Measurements from ENCODE around the gene RALY. TPM values are rescaled to one million over a fixed set of nuclear protein-coding genes. Genes with fewer than 3 reads are reported as not detected.

The RALY gene
- total and polyA plus RNA-seq, 2 of the 4 experiments (the other 2 are of a cell fraction), result 46.2 to 115 TPM

DNA sequence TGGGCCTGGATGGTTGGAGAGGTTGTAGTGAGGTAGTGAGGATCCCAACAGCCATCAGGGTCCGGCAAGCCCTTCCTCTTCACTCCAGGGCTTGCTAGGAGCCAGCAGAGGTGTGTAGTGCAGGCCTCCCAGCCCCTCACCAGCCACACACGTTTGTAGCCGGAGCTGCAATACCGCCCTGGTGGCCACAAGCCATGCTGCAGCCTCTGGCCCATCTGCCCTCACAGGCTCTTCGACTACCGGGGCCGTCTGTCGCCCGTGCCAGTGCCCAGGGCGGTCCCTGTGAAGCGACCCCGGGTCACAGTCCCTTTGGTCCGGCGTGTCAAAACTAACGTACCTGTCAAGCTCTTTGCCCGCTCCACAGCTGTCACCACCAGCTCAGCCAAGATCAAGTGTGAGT, 81.9 kb downstream of the RALY start:
- H4K20me1 ChIP-seq (ENCODE audit: insufficient read depth, low read length), result peaks cover 48% of the 10 kb centered on the region
- H3K9ac ChIP-seq (ENCODE audit: low read depth, low read length), result no peak overlapping the region
- H3K4me2 ChIP-seq (ENCODE audit: low read depth, low read length), result no peak overlapping the region
- no peak overlapping the region for H2BK20ac ChIP-seq (ENCODE audit: low read depth, low read length)
- H2BK5ac ChIP-seq (ENCODE audit: low read depth, low read length, poor library complexity, severe bottlenecking), result no peak overlapping the region
- H4K8ac ChIP-seq (ENCODE audit: low read depth in 2 of 2, low read length in 2 of 2), result no peak overlapping the region
- intact Hi-C loops (cut with micrococcal nuclease), result no loop called here
- POLR2A ChIA-PET (ENCODE audit: unreplicated experiment), result no interaction called here
- H3K27me3 ChIP-seq (ENCODE audit: control insufficient read depth, insufficient read depth, low read length), result no peaks in the 10 kb centered on the region
- no peak overlapping the region for H2BK15ac ChIP-seq (ENCODE audit: low read depth, low read length)
- 98% methylated on average over 7 of the region's 16 CpGs; no CpG with 5 or more reads in 1 of the 2 experiments for WGBS, 2 experiments (ENCODE audit: extremely low coverage in 2 of 2, insufficient read length in 1 of 2)
- H2BK120ac ChIP-seq (ENCODE audit: low read depth, low read length), result no peak overlapping the region
- peaks cover 52 to 88% of the 10 kb centered on the region in 2 experiments for H3K79me1 ChIP-seq (ENCODE audit: low read depth in 1 of 2, low read length in 2 of 2)
- no peak overlapping the region for H3K27ac ChIP-seq (ENCODE audit: insufficient read depth, low read length)
- no peak for DNase-seq
- no peak overlapping the region for H3K4ac ChIP-seq (ENCODE audit: low read depth, low read length)
- H3K9me1 ChIP-seq (ENCODE audit: insufficient read depth, low read length), result peaks cover 13% of the 10 kb centered on the region; the same call in 1 of the 2 replicates
- H3K4me3 ChIP-seq (ENCODE audit: insufficient read depth, low read depth, low read length), result no peak overlapping the region
- BruUV-seq (replicated peaks), result no TSS peak
- peaks cover 66% of the 10 kb centered on the region for H3K36me3 ChIP-seq (ENCODE audit: control insufficient read depth, insufficient read depth, low read length)
- H4K91ac ChIP-seq (ENCODE audit: insufficient read depth, low read depth, low read length), result no peak overlapping the region
- no peak overlapping the region for H3K56ac ChIP-seq (ENCODE audit: extremely low read depth, insufficient read depth, low read length)
- no peak overlapping the region for H4K5ac ChIP-seq (ENCODE audit: low read depth, low read length)
- TF ChIP-seq, protein P1, sequence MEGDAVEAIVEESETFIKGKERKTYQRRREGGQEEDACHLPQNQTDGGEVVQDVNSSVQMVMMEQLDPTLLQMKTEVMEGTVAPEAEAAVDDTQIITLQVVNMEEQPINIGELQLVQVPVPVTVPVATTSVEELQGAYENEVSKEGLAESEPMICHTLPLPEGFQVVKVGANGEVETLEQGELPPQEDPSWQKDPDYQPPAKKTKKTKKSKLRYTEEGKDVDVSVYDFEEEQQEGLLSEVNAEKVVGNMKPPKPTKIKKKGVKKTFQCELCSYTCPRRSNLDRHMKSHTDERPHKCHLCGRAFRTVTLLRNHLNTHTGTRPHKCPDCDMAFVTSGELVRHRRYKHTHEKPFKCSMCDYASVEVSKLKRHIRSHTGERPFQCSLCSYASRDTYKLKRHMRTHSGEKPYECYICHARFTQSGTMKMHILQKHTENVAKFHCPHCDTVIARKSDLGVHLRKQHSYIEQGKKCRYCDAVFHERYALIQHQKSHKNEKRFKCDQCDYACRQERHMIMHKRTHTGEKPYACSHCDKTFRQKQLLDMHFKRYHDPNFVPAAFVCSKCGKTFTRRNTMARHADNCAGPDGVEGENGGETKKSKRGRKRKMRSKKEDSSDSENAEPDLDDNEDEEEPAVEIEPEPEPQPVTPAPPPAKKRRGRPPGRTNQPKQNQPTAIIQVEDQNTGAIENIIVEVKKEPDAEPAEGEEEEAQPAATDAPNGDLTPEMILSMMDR (conservative IDR thresholded peaks at IDR 0.05; ENCODE audit: low read depth, low read length), result no peak
- no peak for TF ChIP-seq RAD21 (IDR thresholded peaks at IDR 0.05; ENCODE audit: low read length)
- TF ChIP-seq FOS (IDR thresholded peaks at IDR 0.05; ENCODE audit: low read depth, low read length), result no peak
- TF ChIP-seq, protein P2, sequence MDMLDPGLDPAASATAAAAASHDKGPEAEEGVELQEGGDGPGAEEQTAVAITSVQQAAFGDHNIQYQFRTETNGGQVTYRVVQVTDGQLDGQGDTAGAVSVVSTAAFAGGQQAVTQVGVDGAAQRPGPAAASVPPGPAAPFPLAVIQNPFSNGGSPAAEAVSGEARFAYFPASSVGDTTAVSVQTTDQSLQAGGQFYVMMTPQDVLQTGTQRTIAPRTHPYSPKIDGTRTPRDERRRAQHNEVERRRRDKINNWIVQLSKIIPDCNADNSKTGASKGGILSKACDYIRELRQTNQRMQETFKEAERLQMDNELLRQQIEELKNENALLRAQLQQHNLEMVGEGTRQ (IDR thresholded peaks at IDR 0.05; ENCODE audit: low read depth, low read length), result no peak
- TF ChIP-seq MXI1 (IDR thresholded peaks at IDR 0.05; ENCODE audit: borderline replicate concordance, low read depth, low read length), result no peak
- TF ChIP-seq BHLHE40 (IDR thresholded peaks at IDR 0.05; ENCODE audit: low read depth, low read length), result no peak
- TF ChIP-seq RCOR1 (IDR thresholded peaks at IDR 0.05; ENCODE audit: insufficient replicate concordance, low read length), result no peak
- no peak overlapping the region for H2AK9ac ChIP-seq (replicated peaks; ENCODE audit: low read depth, low read length, poor library complexity)
- H2AFZ ChIP-seq (replicated peaks; ENCODE audit: low read length, poor library complexity), result no peak overlapping the region
- no peak overlapping the region for H2AK5ac ChIP-seq (ENCODE audit: low read depth, low read length)
- H3K4me1 ChIP-seq (ENCODE audit: control insufficient read depth, insufficient read depth, low read length), result peaks cover 4% of the 10 kb centered on the region; the same call in 1 of the 2 replicates
- H3K23ac ChIP-seq (ENCODE audit: low read depth, low read length), result no peak overlapping the region
- H3K9me3 ChIP-seq (ENCODE audit: control insufficient read depth, insufficient read depth, low read length), result no peaks in the 10 kb centered on the region
- in situ Hi-C loops (cut with MboI; ENCODE audit: low sequenced_read_pairs), result no loop called here
- no peak for ATAC-seq (ENCODE audit: low read depth)
- H3K14ac ChIP-seq (replicated peaks; ENCODE audit: low read depth, low read length), result no peak overlapping the region
- H3K18ac ChIP-seq (ENCODE audit: low read depth, low read length), result no peak overlapping the region
- CTCF ChIA-PET, result no interaction called here
- dilution Hi-C loops (cut with HindIII; ENCODE audit: low sequenced_read_pairs, unreplicated experiment), result no loop called here

Measured in IMR-90 (cell line).